Tibial nerve (tissue), 4 donors: ENCODE measurements around the gene TRMT10B. TPM values are rescaled to one million over a fixed set of nuclear protein-coding genes. Genes with fewer than 3 reads are reported as not detected.
"Not testable (repeated sequence)": the region's sequence is repeated elsewhere in the genome, so short reads cannot be mapped to it uniquely, and the experiment has no call there.

Experiments used
- DNase-seq, 2 donors: peaks; one replicate each; pipeline ENCODE4 v3.0.0-alpha.2; 2019; ENCODE audit warnings: low spot score in 2 of 2
- H3K27ac ChIP-seq, 4 donors: fragments of 200-600 bp; sonication (generic) in 3 of 4; one replicate each; pipeline ENCODE4 v1.5.1; 2017 to 2019; ENCODE audit warnings: mild to moderate bottlenecking in 1 of 4
- H3K27me3 ChIP-seq, 2 donors: fragments of 200-600 bp; sonication (generic) in 1 of 2; one replicate each; pipeline versions ENCODE4 v1.5.1 to v1.6.0; 2017 to 2019
- H3K36me3 ChIP-seq, 3 donors: fragments of 200-600 bp; sonication (generic); one replicate each; pipeline ENCODE4 v1.5.1; 2018 to 2019
- H3K4me1 ChIP-seq, 4 donors: fragments of 200-600 bp; sonication (generic) in 3 of 4; one replicate each; pipeline ENCODE4 v1.5.1; 2017 to 2019
- H3K4me3 ChIP-seq, 4 donors: fragments of 200-600 bp; sonication (generic) in 3 of 4; one replicate each; pipeline ENCODE4 v1.5.1; 2017 to 2019; ENCODE audit warnings: mild to moderate bottlenecking in 1 of 4, moderate library complexity in 1 of 4
- H3K9me3 ChIP-seq, 4 donors: fragments of 200-600 bp; sonication (generic) in 3 of 4; one replicate each; pipeline ENCODE4 v1.5.1; 2017 to 2019
- EP300 ChIP-seq, 2 donors: sonication (generic); formaldehyde crosslinking; IDR thresholded peaks; one replicate each; pipeline ENCODE4 v1.6.1; 2017; ENCODE audit warnings: antibody characterized with exemption in 2 of 2, mild to moderate bottlenecking in 1 of 2
- POLR2A ChIP-seq, 2 donors: fragments of 450-650 bp; IDR thresholded peaks; one replicate each; pipeline ENCODE4 v1.6.1; 2017; ENCODE audit warnings: antibody characterized with exemption in 2 of 2, mild to moderate bottlenecking in 2 of 2, moderate library complexity in 2 of 2
- WGBS, 2 donors: methylation state at CpG; one replicate each; pipeline ENCODE4 v1.1.5; 2018; 5-methylcytosine and 5-hydroxymethylcytosine counted together
- total RNA-seq, 4 donors: library from RNA; depleted of rRNA; stranded (reverse); fragments of >200 nt; gene quantifications; one replicate each; pipeline ENCODE4 v1.1.0, GENCODE V29; 2016
- TF ChIP-seq, protein P1 (sequence below), 5 experiments: fragments of 200-600 bp in 3 of 5; fragments of 450-650 bp in 2 of 5; sonication (generic) in 3 of 5; IDR thresholded peaks; one replicate each; pipeline ENCODE4 v1.5.1; 2016 to 2019; ENCODE audit warnings: antibody characterized with exemption in 5 of 5, mild to moderate bottlenecking in 3 of 5, moderate library complexity in 2 of 5

TRMT10B gene
- total RNA-seq, 4 donors from 2014 or later: 10.2 to 27.5 (median 12.3) TPM

DNA sequence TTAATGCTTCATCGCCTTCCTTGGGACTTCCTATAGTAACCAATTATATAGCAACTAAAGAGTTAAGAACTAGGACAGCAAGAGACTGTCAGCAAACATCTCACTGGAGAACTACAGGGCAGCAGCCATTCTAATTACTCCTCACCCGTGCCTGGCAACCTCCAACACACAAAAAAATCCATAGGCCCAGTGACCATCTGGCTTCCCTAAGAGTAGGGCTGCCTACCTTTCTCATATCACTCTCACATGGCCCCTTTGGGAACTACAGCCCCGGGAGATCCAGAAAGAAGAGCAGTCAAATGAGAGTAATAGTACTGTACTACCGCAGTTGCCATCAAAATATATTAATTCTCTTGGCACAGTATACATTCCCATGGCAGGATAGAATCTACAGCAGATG lies 52.7 kb downstream of the TRMT10B start:
- H3K9me3 ChIP-seq: no peaks in the 10 kb centered on the region
- H3K27me3 ChIP-seq: no peaks in the 10 kb centered on the region
- 68 to 73% methylated on average over 4 of the region's 4 CpGs for WGBS, 2 donors
- peaks cover 0 to 6% (median 0%) of the 10 kb centered on the region in 3 donors for H3K36me3 ChIP-seq
- no peak for DNase-seq
- no peak for TF ChIP-seq POLR2A (IDR thresholded peaks at IDR 0.05)
- H3K4me3 ChIP-seq: no peak overlapping the region
- H3K4me1 ChIP-seq: peaks cover 0 to 38% (median 20%) of the 10 kb centered on the region in 4 donors
- H3K27ac ChIP-seq: no peak overlapping the region

DNA sequence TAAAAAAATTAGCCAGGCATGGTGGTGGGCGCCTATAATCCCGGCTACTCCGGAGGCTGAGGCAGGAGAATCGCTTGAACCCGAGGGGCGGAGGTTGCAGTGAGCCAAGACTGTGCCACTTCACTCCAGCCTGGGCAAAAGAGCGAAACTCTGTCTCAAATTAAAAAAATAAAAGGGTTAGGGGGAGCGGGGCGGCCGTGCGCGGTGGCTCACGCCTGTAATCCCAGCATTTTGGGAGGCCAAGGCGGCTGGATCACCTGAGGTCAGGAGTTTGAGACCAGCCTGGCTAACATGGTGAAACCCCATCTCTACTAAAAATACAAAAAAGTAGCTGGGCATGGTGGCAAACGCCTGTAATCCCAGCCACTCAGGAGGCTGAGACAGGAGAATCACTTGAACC lies 56.1 kb downstream of the TRMT10B start:
- peaks cover 0 to 11% (median 0%) of the 10 kb centered on the region in 4 donors for H3K4me1 ChIP-seq
- not testable (repeated sequence) for H3K27ac ChIP-seq, DNase-seq, H3K27me3 ChIP-seq, H3K4me3 ChIP-seq, H3K9me3 ChIP-seq, H3K36me3 ChIP-seq
- WGBS, 2 donors: 96 to 97% methylated on average over 15 of the region's 15 CpGs

DNA sequence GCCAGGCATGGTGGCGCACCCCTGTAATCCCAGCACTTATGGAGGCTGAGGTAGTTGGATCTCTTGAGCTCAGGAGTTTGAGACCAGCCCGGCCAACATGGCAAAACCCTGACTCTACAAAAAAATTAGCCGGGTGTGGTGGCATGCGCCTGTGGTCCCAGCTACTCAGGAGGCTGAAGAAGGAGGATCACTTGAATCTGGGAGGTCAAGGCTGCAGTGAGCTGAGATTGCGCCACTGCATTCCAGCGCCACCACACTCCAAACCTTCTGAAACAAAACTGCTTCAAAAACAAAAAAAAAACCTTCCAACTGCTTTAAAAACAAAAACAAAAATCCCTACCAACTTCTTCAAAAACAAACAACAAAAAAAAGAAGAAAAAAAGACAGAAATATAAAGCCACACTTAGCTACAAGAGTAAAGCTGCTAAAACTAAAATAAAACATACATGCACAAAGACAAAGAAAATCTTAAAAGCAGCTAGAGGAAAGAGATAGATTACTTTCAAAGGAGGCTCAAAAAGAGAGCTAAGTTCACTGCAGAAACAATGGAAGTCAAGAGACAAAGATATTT lies 58.4 kb downstream of the TRMT10B start:
- WGBS, 2 donors: 95 to 96% methylated on average over 6 of the region's 6 CpGs
- Histone ChIP-seq H3K36me3 (peaks cover 0 to 9% (median 0%) of the 10 kb centered on the region in 3 donors), H3K9me3 (no peaks in the 10 kb centered on the region), H3K27ac (no peak overlapping the region), H3K27me3 (no peaks in the 10 kb centered on the region), H3K4me1 (peaks cover 0 to under 1% (median 0%) of the 10 kb centered on the region in 4 donors), H3K4me3 (no peak overlapping the region)
- TF ChIP-seq, protein P1, sequence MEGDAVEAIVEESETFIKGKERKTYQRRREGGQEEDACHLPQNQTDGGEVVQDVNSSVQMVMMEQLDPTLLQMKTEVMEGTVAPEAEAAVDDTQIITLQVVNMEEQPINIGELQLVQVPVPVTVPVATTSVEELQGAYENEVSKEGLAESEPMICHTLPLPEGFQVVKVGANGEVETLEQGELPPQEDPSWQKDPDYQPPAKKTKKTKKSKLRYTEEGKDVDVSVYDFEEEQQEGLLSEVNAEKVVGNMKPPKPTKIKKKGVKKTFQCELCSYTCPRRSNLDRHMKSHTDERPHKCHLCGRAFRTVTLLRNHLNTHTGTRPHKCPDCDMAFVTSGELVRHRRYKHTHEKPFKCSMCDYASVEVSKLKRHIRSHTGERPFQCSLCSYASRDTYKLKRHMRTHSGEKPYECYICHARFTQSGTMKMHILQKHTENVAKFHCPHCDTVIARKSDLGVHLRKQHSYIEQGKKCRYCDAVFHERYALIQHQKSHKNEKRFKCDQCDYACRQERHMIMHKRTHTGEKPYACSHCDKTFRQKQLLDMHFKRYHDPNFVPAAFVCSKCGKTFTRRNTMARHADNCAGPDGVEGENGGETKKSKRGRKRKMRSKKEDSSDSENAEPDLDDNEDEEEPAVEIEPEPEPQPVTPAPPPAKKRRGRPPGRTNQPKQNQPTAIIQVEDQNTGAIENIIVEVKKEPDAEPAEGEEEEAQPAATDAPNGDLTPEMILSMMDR (IDR thresholded peaks at IDR 0.05): no peak
- TF ChIP-seq POLR2A (IDR thresholded peaks at IDR 0.05) (no peak), EP300 (IDR thresholded peaks at IDR 0.05) (no peak)
- no peak for DNase-seq

DNA sequence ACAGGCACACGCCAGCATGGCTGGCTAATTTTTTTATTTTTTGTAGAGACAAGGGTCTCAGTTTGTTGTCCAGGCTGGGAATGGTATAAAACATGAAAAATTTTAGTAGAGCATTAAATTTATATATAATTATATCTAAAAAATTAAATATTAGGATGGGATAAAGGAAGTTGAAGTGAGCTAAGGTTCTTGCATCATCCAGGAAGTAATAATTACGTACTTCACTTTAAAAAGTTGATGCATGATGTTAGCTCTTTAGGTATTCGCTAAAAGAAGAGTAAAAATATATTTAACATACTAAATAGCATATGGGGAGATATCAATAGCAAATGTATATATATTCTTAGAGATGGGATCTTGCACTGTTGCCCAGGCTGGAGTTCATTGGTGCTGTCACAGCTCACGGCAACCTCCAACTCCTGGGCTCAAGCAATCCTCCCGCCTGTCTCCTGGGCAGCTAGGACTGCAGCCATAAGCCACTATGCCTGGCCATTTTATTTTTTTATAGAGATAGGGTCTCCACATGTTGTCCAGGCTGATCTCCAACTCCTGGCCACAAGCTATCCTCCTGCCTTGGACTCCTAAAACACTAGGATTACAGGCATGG lies 59.3 kb downstream of the TRMT10B start:
- Histone ChIP-seq H3K9me3 (no peaks in the 10 kb centered on the region), H3K4me3 (no peak overlapping the region), H3K27me3 (no peaks in the 10 kb centered on the region), H3K4me1 (no peaks in the 10 kb centered on the region), H3K27ac (no peak overlapping the region), H3K36me3 (peaks cover 0 to 6% (median 0%) of the 10 kb centered on the region in 3 donors)
- no peak for DNase-seq
- 89 to 91% methylated on average over 5 of the region's 5 CpGs for WGBS, 2 donors
- TF ChIP-seq, protein P1 (IDR thresholded peaks at IDR 0.05): no peak
- TF ChIP-seq POLR2A (IDR thresholded peaks at IDR 0.05) (no peak), EP300 (IDR thresholded peaks at IDR 0.05) (no peak)

DNA sequence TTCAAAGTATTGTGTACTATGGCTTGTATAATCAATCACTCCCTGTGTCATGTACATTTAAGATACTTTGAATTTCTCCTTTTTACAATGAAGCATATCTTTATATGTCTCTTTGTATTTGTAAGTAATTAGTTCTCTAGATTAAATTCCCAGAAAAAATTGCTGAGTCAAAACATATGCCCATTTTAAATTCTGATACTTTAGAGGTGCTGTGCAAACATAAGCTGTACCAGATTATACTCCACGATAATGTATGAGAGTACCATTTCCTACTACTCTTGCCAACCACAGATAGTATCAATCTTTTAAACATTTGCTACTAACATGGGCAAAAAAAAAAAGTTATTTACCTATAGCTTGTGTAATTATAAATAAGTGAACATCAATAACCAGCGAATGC lies 65.2 kb downstream of the TRMT10B start:
- no peak for DNase-seq
- Histone ChIP-seq H3K27me3 (no peaks in the 10 kb centered on the region), H3K9me3 (no peaks in the 10 kb centered on the region), H3K4me3 (no peak overlapping the region), H3K27ac (no peak overlapping the region), H3K36me3 (peaks cover 0 to 28% (median 0%) of the 10 kb centered on the region in 3 donors), H3K4me1 (no peaks in the 10 kb centered on the region)
- TF ChIP-seq POLR2A (IDR thresholded peaks at IDR 0.05) (no peak), EP300 (IDR thresholded peaks at IDR 0.05) (no peak)
- 86 to 95% methylated on average over 2 of the region's 2 CpGs for WGBS, 2 donors

DNA sequence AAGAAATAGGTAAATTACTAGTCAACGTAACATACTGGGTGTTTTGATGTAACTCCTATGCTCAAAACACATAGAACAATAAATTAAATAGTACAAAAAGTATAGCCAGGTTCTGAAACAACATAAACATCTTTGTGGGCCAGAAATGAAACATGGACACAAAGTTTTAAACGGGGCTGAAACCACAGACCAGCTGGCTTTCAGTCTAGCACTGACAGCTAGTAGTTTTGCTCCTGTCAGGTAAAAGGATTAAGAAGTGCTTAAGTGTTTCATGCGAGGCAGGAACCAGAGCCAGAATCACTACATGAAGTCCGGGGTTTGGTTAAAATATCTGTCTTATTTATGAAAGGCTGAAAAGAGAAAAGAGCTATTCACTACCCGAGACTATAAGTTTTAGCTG lies 66.5 kb downstream of the TRMT10B start:
- Histone ChIP-seq H3K27ac (no peak overlapping the region), H3K9me3 (no peaks in the 10 kb centered on the region), H3K36me3 (peaks cover 0 to 35% (median 0%) of the 10 kb centered on the region in 3 donors), H3K27me3 (no peaks in the 10 kb centered on the region), H3K4me3 (no peak overlapping the region), H3K4me1 (no peaks in the 10 kb centered on the region)
- no peak for DNase-seq
- TF ChIP-seq POLR2A (IDR thresholded peaks at IDR 0.05) (no peak), EP300 (IDR thresholded peaks at IDR 0.05) (no peak)
- TF ChIP-seq, protein P1 (IDR thresholded peaks at IDR 0.05): no peak
- WGBS, 2 donors: 87 to 91% methylated on average over 5 of the region's 5 CpGs

DNA sequence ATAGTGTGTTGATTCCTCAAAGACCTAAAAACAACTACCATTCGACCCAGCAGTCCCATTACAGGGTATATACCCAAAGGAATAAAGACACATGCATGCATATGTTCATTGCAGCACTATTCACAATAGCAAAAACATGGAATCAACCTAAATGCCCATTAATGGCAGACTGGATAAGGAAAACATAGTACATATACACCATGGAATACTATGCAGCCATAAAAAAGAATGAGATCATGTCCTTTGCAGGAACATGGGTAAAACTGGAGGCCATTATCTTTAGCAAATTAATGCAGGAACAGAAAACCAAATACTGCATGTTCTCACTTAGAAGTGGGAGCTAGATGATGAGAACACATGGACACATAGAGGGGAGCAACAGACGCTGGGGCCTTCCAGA lies 71.6 kb downstream of the TRMT10B start:
- H3K27ac ChIP-seq, DNase-seq, H3K27me3 ChIP-seq, H3K9me3 ChIP-seq, H3K4me1 ChIP-seq, H3K4me3 ChIP-seq: not testable (repeated sequence)
- peaks cover 0 to 70% (median 5%) of the 10 kb centered on the region in 3 donors for H3K36me3 ChIP-seq
- 89 to 94% methylated on average over 2 of the region's 2 CpGs for WGBS, 2 donors
